Mesenchymal stem cell (in vitro differentiated cells and primary cell): Measurements from ENCODE around the gene SEMA4D.

Experiments
- DNase-seq: peaks from one replicate; pipeline ENCODE4 v3.0.0-alpha.2; 2013
- H2AFZ ChIP-seq: one replicate; pipeline ENCODE4 v1.6.1; 2013; ENCODE audit warnings: low read depth, mild to moderate bottlenecking, control low read depth, inconsistent platforms, low read length, moderate library complexity
- H2AK5ac ChIP-seq: 2 replicates; pipeline ENCODE4 v1.6.1; 2013; ENCODE audit warnings: low read length, moderate library complexity, mild to moderate bottlenecking, inconsistent platforms; ENCODE audit not compliant: severe bottlenecking
- H2BK120ac ChIP-seq: one replicate; pipeline ENCODE4 v1.6.1; 2013; ENCODE audit warnings: low read depth, mild to moderate bottlenecking, inconsistent platforms, low read length, moderate library complexity
- H2BK12ac ChIP-seq, 2 experiments: one replicate each; pipeline ENCODE4 v1.6.1; 2013; ENCODE audit warnings: inconsistent platforms in 2 of 2, low read length in 2 of 2, mild to moderate bottlenecking in 2 of 2, moderate library complexity in 2 of 2, control low read depth in 1 of 2
- H2BK15ac ChIP-seq: one replicate; pipeline ENCODE4 v1.6.1; 2013; ENCODE audit warnings: mild to moderate bottlenecking, low read depth, inconsistent platforms; ENCODE audit not compliant: poor library complexity, severe bottlenecking
- H2BK5ac ChIP-seq: 2 replicates; pipeline ENCODE4 v1.6.1; 2013; ENCODE audit warnings: low read depth, mild to moderate bottlenecking, low read length, control low read depth, inconsistent platforms; ENCODE audit not compliant: poor library complexity, severe bottlenecking
- H3K14ac ChIP-seq, 2 experiments: one replicate each; pipeline ENCODE4 v1.6.1; 2013; ENCODE audit warnings: inconsistent platforms in 2 of 2, low read length in 2 of 2, control low read depth in 1 of 2, mild to moderate bottlenecking in 1 of 2, moderate library complexity in 1 of 2
- H3K18ac ChIP-seq, 2 experiments: one replicate each; pipeline ENCODE4 v1.6.1; 2013; ENCODE audit warnings: inconsistent platforms in 2 of 2, low read length in 2 of 2, control low read depth in 1 of 2, low read depth in 1 of 2, mild to moderate bottlenecking in 1 of 2
- H3K23ac ChIP-seq, 2 experiments: one replicate each; pipeline ENCODE4 v1.6.1; 2013; ENCODE audit warnings: inconsistent platforms in 2 of 2, low read length in 2 of 2, mild to moderate bottlenecking in 2 of 2, moderate library complexity in 2 of 2, control low read depth in 1 of 2
- H3K27ac ChIP-seq: 2 replicates; pipeline ENCODE4 v1.5.1; 2013; ENCODE audit warnings: mild to moderate bottlenecking, moderate library complexity, low read length, control low read depth, inconsistent platforms; ENCODE audit not compliant: poor library complexity, severe bottlenecking
- H3K27me3 ChIP-seq, 2 experiments: 2 replicates each; pipeline versions ENCODE4 v1.6.1 to v1.7.0; 2013; ENCODE audit warnings: low read length in 2 of 2, mild to moderate bottlenecking in 2 of 2, moderate library complexity in 2 of 2, control low read depth in 1 of 2, inconsistent platforms in 1 of 2; ENCODE audit not compliant: control insufficient read depth in 1 of 2, insufficient read depth in 1 of 2
- H3K36me3 ChIP-seq, 2 experiments: 2 replicates each; pipeline versions ENCODE4 v1.6.1 to v1.7.0; 2013; ENCODE audit warnings: low read length in 2 of 2, control low read depth in 1 of 2, inconsistent platforms in 1 of 2, low read depth in 1 of 2, mild to moderate bottlenecking in 1 of 2; ENCODE audit not compliant: insufficient read depth in 2 of 2, control insufficient read depth in 1 of 2
- H3K4ac ChIP-seq, 2 experiments: one replicate each; pipeline ENCODE4 v1.6.1; 2013; ENCODE audit warnings: inconsistent platforms in 2 of 2, low read length in 2 of 2, mild to moderate bottlenecking in 2 of 2, moderate library complexity in 2 of 2, control low read depth in 1 of 2, low read depth in 1 of 2
- H3K4me1 ChIP-seq: 2 replicates; pipeline ENCODE4 v1.6.1; 2013; ENCODE audit warnings: low read depth, low read length, control low read depth; ENCODE audit not compliant: control insufficient read depth, insufficient read depth
- H3K4me2 ChIP-seq: 2 replicates; pipeline ENCODE4 v1.6.1; 2013; ENCODE audit warnings: low read length, mild to moderate bottlenecking, inconsistent platforms; ENCODE audit not compliant: poor library complexity, severe bottlenecking
- H3K4me3 ChIP-seq, 2 experiments: 2 replicates each; pipeline versions ENCODE4 v1.5.1 to v1.7.0; 2013; ENCODE audit warnings: low read length in 2 of 2, mild to moderate bottlenecking in 2 of 2, control low read depth in 1 of 2, low read depth in 1 of 2; ENCODE audit not compliant: insufficient read depth in 1 of 2
- H3K79me1 ChIP-seq: replicated peaks from 2 replicates; pipeline ENCODE4 v1.6.1; 2013; ENCODE audit warnings: mild to moderate bottlenecking, control low read depth, low read length, inconsistent platforms; ENCODE audit not compliant: poor library complexity, severe bottlenecking
- H3K9ac ChIP-seq: 2 replicates; pipeline ENCODE4 v1.7.0; 2013; ENCODE audit warnings: mild to moderate bottlenecking, low read length, moderate library complexity
- H3K9me3 ChIP-seq: 2 replicates; pipeline ENCODE4 v1.7.0; 2013; ENCODE audit warnings: mild to moderate bottlenecking, low read length; ENCODE audit not compliant: control insufficient read depth
- H4K8ac ChIP-seq: one replicate; pipeline ENCODE4 v1.6.1; 2013; ENCODE audit warnings: inconsistent platforms, mild to moderate bottlenecking, low read length, moderate library complexity
- H4K91ac ChIP-seq: one replicate; pipeline ENCODE4 v1.6.1; 2013; ENCODE audit warnings: mild to moderate bottlenecking, low read length, inconsistent platforms
- WGBS: methylation state at CpG from one replicate; pipeline ENCODE4 v1.1.7; 2013; ENCODE audit warnings: mixed read lengths; 5-methylcytosine and 5-hydroxymethylcytosine counted together

The SEMA4D gene

GRCh38 chr9:89489548-89490530 lies 8.1 kb downstream of the SEMA4D start:
- no peak overlapping the region for H2AFZ ChIP-seq
- H3K4me1 ChIP-seq = peaks cover 3% of the 10 kb centered on the region
- H3K4me2 ChIP-seq = no peak overlapping the region
- no peak overlapping the region for H2BK120ac ChIP-seq
- no peak overlapping the region for H3K23ac ChIP-seq
- H2BK12ac ChIP-seq = no peak overlapping the region
- H3K4me3 ChIP-seq = no peak overlapping the region
- WGBS = 88% methylated on average over 6 of the region's 13 CpGs
- H2BK5ac ChIP-seq = no peak overlapping the region
- no peak for DNase-seq
- no peak overlapping the region for H4K91ac ChIP-seq
- no peak overlapping the region for H3K18ac ChIP-seq
- no peak overlapping the region for H4K8ac ChIP-seq
- no peak overlapping the region for H3K27ac ChIP-seq
- peaks cover 0 to 6% of the 10 kb centered on the region in 2 experiments for H3K36me3 ChIP-seq
- peaks cover 5% of the 10 kb centered on the region for H3K9me3 ChIP-seq
- H2BK15ac ChIP-seq = no peak overlapping the region
- peaks cover 0 to 13% of the 10 kb centered on the region in 2 experiments for H3K27me3 ChIP-seq
- no peak overlapping the region for H3K4ac ChIP-seq
- peaks cover 34% of the 10 kb centered on the region for H3K79me1 ChIP-seq
- no peak overlapping the region for H3K9ac ChIP-seq
- H2AK5ac ChIP-seq = no peak overlapping the region
- H3K14ac ChIP-seq = no peak overlapping the region

DNA sequence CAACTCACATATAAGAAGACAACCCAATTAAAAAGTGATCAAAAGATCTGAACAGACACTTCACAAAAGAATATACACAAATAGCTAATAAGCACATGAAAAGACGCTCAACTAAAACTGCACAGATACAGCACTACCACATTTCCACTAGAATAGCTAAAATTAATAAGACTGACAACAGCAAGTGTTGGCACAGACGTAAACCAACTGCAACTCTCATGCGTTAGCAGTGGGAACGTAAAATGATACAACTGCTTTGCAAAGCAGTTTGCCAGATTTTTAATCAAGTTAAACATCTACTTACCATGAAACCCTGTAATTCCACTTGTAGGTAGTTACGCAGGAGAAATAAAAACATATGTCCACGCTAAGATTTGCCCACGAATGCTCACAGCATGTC lies 9.0 kb downstream of the SEMA4D start:
- Histone ChIP-seq H2BK15ac (no peak overlapping the region), H3K36me3 (peaks cover 0 to 13% of the 10 kb centered on the region in 2 experiments), H3K23ac (no peak overlapping the region), H4K8ac (no peak overlapping the region), H3K14ac (no peak overlapping the region), H3K4me1 (peaks cover 9% of the 10 kb centered on the region), H2BK12ac (no peak overlapping the region), H2AK5ac (no peak overlapping the region), H2BK5ac (no peak overlapping the region), H3K9me3 (peaks cover 5% of the 10 kb centered on the region), H3K4me3 (no peak overlapping the region), H3K79me1 (peaks cover 38% of the 10 kb centered on the region), H2AFZ (no peak overlapping the region), H3K27ac (no peak overlapping the region), H3K9ac (no peak overlapping the region), H3K27me3 (peaks cover 0 to 6% of the 10 kb centered on the region in 2 experiments), H3K4me2 (no peak overlapping the region), H2BK120ac (no peak overlapping the region), H3K18ac (no peak overlapping the region), H3K4ac (no peak overlapping the region), H4K91ac (no peak overlapping the region)
- WGBS = 87% methylated on average over 7 of the region's 7 CpGs
- no peak for DNase-seq

DNA sequence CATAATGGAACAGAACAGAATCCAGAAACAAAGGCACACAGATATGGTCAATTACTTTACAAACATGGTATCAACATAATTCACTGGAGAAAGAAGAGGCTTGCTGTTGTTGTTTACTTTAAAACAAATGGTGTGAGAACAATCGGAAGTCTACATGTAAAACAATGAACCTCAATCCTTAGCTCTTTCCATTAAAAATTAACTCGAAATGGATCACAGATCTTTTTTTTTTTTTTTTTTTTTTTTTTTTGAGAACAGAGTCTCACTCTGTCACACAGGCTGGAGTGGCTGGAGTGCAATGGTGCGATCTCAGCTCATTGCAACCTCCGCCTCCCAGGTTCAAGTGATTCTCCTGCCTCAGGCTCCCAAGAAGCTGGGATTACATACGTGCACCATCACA lies 9.8 kb downstream of the SEMA4D start:
- Histone ChIP-seq H2BK120ac (no peak overlapping the region), H4K8ac (no peak overlapping the region), H3K27ac (no peak overlapping the region), H2BK15ac (no peak overlapping the region), H3K79me1 (peaks cover 38% of the 10 kb centered on the region), H2AK5ac (no peak overlapping the region), H3K4me3 (no peak overlapping the region), H3K23ac (no peak overlapping the region), H3K27me3 (peaks cover 0 to 8% of the 10 kb centered on the region in 2 experiments), H3K9me3 (peaks cover 5% of the 10 kb centered on the region), H3K18ac (no peak overlapping the region), H3K4ac (no peak overlapping the region), H3K9ac (no peak overlapping the region), H2AFZ (no peak overlapping the region), H3K4me1 (peaks cover 14% of the 10 kb centered on the region), H2BK5ac (no peak overlapping the region), H4K91ac (no peak overlapping the region), H3K14ac (no peak overlapping the region), H3K4me2 (no peak overlapping the region), H2BK12ac (no peak overlapping the region), H3K36me3 (peaks cover 0 to 15% of the 10 kb centered on the region in 2 experiments)
- no peak for DNase-seq
- WGBS = 97% methylated on average over 3 of the region's 5 CpGs

GRCh38 chr9:89486681-89487080 lies 11.2 kb downstream of the SEMA4D start:
- Histone ChIP-seq H2BK12ac (no peak overlapping the region), H4K8ac (no peak overlapping the region), H3K27ac (no peak overlapping the region), H3K14ac (no peak overlapping the region), H3K36me3 (peaks cover 0 to 10% of the 10 kb centered on the region in 2 experiments), H3K18ac (no peak overlapping the region), H2BK120ac (no peak overlapping the region), H2AK5ac (no peak overlapping the region), H3K9me3 (peaks cover 5% of the 10 kb centered on the region), H3K9ac (no peak overlapping the region), H3K4me2 (no peak overlapping the region), H4K91ac (no peak overlapping the region), H2AFZ (no peak overlapping the region), H3K4me3 (no peak overlapping the region), H3K23ac (no peak overlapping the region), H3K79me1 (peaks cover 26% of the 10 kb centered on the region), H2BK15ac (no peak overlapping the region), H3K27me3 (peaks cover 0 to 8% of the 10 kb centered on the region in 2 experiments), H3K4me1 (peaks cover 16% of the 10 kb centered on the region), H2BK5ac (no peak overlapping the region), H3K4ac (no peak overlapping the region)
- no peak for DNase-seq
